ENCODE measurements around the gene MPL.

DNA sequence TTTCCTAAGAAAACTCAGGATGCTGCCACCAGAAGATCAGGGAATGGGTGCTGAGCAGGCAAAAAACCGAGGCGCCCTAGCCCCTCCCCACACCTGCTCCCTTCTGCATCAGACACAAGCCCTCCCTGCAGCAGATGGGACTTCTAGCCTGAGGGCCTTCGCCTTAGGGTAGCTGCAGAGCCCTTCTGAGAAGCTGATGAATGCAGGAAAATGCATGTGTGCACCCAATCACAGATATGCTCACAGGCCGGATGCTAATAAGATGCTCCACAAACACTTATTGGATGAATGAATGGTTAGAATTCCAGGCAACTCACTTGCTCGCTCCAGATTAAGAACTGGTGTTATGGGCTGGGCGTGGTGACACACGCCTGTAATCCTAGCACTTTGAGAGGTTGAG, 45.4 kb upstream of the MPL start:
- TF ChIP-seq, protein P1, sequence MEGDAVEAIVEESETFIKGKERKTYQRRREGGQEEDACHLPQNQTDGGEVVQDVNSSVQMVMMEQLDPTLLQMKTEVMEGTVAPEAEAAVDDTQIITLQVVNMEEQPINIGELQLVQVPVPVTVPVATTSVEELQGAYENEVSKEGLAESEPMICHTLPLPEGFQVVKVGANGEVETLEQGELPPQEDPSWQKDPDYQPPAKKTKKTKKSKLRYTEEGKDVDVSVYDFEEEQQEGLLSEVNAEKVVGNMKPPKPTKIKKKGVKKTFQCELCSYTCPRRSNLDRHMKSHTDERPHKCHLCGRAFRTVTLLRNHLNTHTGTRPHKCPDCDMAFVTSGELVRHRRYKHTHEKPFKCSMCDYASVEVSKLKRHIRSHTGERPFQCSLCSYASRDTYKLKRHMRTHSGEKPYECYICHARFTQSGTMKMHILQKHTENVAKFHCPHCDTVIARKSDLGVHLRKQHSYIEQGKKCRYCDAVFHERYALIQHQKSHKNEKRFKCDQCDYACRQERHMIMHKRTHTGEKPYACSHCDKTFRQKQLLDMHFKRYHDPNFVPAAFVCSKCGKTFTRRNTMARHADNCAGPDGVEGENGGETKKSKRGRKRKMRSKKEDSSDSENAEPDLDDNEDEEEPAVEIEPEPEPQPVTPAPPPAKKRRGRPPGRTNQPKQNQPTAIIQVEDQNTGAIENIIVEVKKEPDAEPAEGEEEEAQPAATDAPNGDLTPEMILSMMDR (tag by site-specific recombination; IDR thresholded peaks at IDR 0.05) = no peak
- TF ChIP-seq ZNF274 (IDR thresholded peaks at IDR 0.05; ENCODE audit: low read length) (no peak), ZNF274 (tag by site-specific recombination; IDR thresholded peaks at IDR 0.05; ENCODE audit: borderline replicate concordance) (no peak), YY1 (tag by site-specific recombination; IDR thresholded peaks at IDR 0.05) (no peak), ZNF530 (tag by site-specific recombination; IDR thresholded peaks at IDR 0.05; ENCODE audit: low read depth) (no peak), TRIM28 (IDR thresholded peaks at IDR 0.05; ENCODE audit: borderline replicate concordance, low read length) (no peak), ZXDB (tag by site-specific recombination; IDR thresholded peaks at IDR 0.05) (no peak), ZNF23 (tag by site-specific recombination; IDR thresholded peaks at IDR 0.05; ENCODE audit: borderline replicate concordance) (no peak), ZBTB7A (tag by site-specific recombination; IDR thresholded peaks at IDR 0.05; ENCODE audit: low read depth) (no peak), ZNF610 (tag by site-specific recombination; IDR thresholded peaks at IDR 0.05; ENCODE audit: borderline replicate concordance) (no peak), ZNF292 (tag by site-specific recombination; IDR thresholded peaks at IDR 0.05; ENCODE audit: borderline replicate concordance, low read depth) (no peak), MZF1 (tag by site-specific recombination; IDR thresholded peaks at IDR 0.05; ENCODE audit: borderline replicate concordance) (no peak), ZNF423 (tag by site-specific recombination; IDR thresholded peaks at IDR 0.05) (no peak), ZNF626 (tag by site-specific recombination; IDR thresholded peaks at IDR 0.05) (no peak)
- TF ChIP-seq, protein P2, sequence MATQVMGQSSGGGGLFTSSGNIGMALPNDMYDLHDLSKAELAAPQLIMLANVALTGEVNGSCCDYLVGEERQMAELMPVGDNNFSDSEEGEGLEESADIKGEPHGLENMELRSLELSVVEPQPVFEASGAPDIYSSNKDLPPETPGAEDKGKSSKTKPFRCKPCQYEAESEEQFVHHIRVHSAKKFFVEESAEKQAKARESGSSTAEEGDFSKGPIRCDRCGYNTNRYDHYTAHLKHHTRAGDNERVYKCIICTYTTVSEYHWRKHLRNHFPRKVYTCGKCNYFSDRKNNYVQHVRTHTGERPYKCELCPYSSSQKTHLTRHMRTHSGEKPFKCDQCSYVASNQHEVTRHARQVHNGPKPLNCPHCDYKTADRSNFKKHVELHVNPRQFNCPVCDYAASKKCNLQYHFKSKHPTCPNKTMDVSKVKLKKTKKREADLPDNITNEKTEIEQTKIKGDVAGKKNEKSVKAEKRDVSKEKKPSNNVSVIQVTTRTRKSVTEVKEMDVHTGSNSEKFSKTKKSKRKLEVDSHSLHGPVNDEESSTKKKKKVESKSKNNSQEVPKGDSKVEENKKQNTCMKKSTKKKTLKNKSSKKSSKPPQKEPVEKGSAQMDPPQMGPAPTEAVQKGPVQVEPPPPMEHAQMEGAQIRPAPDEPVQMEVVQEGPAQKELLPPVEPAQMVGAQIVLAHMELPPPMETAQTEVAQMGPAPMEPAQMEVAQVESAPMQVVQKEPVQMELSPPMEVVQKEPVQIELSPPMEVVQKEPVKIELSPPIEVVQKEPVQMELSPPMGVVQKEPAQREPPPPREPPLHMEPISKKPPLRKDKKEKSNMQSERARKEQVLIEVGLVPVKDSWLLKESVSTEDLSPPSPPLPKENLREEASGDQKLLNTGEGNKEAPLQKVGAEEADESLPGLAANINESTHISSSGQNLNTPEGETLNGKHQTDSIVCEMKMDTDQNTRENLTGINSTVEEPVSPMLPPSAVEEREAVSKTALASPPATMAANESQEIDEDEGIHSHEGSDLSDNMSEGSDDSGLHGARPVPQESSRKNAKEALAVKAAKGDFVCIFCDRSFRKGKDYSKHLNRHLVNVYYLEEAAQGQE (tag by site-specific recombination; IDR thresholded peaks at IDR 0.05) = no peak

Data from HEK293 (cell line).